DMS153 treated with DMSO at 0.1 percent for 48 hours (cell line): Measurements from ENCODE around the gene COL8A1.

ENCODE experiments used
- DNase-seq: peaks from one replicate; lab custom pipeline; 2025; ENCODE audit not compliant: unreplicated experiment; lab: John Stamatoyannopoulos, UW

The COL8A1 gene

DNA sequence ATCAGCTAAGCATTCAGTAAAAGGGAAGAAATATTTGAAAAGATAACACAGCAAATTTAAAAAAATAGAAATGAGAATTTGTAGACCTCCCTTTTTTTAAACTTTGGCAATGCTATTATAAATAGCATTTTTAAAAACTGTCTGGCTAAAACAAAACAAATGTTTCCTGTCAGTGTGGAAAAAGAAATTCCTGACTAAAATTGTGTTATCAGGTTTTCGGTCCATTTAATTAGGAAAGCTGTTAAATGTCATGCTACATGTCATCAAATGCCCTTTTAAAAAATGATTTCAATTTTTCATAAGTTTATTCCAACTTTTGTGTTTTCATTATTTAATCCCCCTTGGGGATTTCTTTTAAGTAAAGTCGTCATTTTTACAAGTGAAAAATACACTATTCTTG is 29.6 kb downstream of the COL8A1 start:
- no peak for DNase-seq

DNA sequence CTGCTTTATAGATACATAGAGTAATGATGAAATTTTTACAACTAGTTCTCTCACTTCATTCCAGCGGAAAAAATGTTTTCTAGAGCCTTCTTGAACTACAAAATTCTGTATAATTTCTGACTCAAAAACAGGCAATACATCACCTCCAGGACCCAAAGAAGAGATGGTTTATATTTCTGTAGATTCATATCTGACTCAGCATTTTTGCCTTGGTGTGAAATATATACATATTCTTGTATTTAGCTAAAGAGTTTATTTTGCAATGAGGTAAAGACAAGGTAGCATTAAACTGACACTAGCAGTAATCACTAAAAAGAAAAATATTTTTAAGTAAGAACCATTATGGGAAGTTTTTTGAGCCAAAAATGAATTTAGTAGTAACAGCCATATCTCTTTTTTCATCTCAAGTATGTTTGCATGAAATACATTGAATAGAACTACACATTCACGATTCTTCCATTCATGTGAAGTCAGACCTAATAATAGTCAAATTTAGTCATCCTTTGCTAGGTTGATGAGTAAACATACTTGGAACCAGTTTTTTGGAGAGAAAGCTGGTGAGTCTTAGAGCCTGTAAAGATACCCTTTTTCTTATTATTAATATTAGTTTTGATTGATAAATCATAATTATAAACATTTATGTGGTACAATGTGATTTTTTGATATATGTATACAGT is 31.6 kb downstream of the COL8A1 start:
- DNase-seq, result no peak

DNA sequence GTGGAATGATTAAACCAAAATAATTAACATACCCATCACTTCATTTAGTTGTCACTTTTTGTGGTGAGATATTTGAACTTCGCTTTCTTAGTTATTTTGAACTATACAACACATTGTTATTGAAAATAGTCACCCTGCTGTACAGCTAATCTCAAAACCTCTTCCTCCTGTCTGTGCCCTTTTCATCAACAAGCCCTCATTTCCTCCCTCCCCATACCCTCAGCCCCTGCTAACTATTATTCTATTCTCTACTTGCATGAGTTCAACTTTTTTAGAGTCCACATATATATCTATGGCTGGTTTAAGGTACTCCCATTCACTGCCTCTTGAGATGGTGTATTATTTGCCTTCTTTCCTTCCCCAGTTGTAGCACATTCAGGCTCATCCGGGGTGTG is 32.2 kb downstream of the COL8A1 start:
- no peak for DNase-seq

DNA sequence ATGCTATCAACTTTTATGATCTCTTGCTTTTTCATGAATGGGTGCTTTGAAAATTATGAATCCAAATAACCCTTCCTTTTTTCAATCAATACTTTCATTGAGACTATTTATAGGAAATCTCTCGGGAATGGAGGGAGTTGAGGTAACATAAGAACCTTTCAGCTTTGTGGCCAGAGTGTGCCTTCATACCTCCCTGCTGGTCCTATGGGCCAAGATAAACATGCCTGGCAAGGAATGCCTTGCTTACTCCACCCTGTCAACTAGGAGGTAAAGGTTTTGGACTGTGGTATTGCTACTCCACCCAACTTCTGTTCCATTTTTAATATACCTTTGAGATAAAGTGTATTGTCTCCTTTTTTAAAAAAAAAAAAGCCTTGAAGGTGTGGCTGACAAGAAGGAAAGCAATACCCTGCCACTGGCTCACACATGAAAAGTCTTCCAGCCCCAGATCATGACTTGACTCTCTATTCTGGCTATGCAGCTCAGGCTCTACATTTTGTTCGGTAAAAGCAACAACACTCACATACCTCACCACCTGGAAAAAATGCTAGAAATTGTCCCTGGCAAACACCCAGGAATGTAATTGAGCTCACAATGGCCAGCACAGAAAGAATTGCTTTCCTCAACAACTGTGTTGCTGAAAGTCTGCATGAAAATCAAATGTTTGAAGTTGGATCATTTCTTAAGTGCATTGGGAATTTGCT is 35.8 kb downstream of the COL8A1 start:
- DNase-seq, result no peak

DNA sequence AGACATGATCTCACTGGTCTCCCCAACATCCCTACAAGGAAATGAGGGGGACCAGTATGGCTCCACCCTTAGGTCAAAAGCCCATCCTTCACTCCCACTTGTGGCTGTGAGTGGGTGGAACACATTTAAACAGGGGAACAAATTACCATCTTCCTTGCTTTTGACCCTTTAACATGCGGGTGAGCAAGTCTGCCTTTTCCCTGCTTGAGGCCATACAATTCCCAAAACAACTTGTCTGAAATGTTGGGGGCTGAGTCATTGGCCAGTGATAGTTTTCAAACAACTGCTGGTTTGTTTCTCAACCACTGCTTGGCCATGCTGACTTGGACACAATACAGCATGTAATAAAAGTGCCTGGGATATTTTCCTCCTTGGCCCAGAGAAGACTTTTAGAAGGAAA is 39.6 kb downstream of the COL8A1 start:
- no peak for DNase-seq

DNA sequence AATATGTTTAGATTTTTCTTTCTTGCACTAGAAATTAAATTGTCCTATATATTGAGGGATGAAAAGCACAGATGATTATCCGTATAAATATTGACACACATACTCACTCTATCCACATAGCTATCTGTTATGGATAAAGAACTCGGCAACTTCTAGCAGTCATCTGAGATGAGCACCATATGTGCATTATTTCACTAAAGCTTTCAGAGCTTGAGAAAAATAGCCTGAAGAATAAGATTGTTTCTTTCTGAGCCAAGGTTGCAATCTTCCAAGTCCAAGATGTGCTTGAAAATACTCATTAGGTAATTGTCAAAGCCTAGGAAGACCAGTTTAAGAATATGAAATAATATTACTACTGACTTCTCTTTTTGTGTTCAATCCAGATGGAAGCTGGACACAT is 40.5 kb downstream of the COL8A1 start:
- DNase-seq, result no peak

- DNase-seq, result no peak
Observed at GRCh38 chr3:99681512-99681911, 43.1 kb downstream of the COL8A1 start.

DNA sequence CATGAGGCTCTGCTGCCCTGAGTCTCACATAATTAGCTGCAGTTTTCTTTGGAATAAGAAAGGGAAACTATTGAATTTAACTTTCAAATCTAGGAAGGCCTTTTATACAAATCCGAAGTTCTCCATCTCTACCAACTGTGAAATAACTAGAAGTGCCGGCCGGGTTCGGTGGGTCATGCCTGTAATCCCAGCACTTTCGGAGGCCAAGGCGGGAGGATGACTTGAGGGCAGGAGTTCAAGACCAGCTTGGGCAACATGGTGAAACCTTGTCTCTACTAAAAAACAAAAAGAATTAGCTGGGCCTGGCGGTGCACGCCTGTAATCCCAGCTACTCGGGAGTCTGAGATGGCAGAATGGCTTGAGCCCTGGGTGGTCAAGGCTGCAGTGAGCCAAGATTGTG is 43.6 kb downstream of the COL8A1 start:
- DNase-seq, result no peak

GRCh38 chr3:99683465-99683864 is 45.1 kb downstream of the COL8A1 start:
- DNase-seq, result no peak

DNA sequence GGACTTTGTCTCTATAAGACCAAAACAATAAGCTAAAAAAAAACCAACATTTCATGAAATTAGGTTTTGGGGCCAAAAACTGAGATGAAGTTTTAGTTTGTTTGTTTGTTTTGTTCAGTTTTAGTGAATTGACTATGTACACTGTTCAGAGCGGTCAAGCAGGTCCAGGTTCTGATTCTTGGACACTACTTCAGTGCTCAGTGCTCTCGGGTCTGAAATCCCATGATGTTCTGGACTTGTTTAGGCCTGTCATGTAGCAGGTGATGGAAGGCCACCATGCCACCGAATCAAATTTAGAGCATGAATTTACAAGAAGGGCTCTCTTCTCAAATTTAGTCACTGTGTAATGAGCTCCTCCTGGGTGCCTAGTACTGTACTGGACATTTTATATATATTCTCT is 45.5 kb downstream of the COL8A1 start:
- no peak for DNase-seq

DNA sequence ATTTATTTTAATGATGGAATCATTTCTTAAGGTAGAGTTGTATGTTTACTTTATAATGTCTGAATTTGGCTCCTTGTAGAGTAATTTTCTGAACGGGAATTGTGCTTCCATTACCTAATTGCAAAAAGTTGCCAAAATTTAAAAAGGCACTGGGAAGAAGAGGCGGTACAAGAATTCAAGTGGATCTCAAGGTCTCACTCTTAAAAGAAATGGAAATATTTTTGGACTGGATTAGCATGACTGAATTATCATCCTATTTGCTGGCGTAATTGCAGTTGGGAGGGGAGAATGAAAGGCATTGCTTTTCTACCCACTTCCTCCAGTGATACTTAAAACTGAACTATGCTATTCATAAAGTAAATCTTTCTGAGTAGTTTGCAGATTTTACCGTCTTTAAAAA is 46.2 kb downstream of the COL8A1 start:
- no peak for DNase-seq

DNA sequence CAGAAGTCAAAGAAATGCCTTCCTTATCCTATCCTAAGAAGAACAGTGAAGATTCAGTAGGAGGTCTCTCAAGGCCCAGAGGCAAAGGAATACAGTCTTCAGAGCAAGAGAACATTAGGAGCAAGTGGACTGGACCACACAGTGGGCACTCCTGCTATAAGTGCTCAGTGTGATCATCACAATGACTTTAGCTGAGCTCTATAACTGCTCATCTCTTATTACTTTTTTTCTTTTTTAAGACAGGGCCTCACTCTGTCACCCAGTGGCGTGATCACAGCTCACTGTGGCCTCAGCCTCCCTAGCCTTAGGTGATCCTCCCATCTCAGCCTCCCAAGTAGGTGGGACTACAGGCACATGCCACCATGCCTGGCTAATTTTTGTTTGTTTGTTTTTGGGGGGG is 48.1 kb downstream of the COL8A1 start:
- DNase-seq, result no peak

GRCh38 chr3:99686955-99687612 is 48.7 kb downstream of the COL8A1 start:
- DNase-seq, result no peak

DNA sequence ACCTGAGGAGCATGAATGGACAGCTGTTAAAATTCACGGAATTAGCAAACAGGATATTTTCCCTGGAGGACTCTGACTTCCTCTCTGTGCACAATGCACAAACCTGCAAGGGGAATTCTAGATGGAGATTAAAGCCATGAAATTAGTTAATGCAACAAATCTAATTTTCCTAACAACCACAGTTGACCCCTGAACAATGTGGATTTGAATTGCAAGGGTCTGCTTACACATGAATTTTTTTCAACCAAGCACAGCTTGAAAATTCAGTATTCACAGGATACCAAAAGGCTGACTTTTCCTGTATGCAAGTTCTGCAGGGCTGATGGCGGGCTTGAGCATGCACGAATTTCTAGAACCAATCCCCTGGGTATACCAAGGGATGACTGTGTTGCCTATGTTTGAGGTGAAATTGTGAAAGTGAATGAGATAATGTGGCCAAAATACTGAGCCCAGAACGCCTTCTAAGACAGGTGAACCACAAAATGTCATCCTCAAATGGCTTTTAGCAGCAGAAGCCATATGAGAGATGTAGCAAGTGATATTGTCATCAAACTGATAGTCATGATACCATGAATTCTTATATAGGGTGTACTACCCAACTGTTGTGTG is 52.5 kb downstream of the COL8A1 start:
- no peak for DNase-seq

DNA sequence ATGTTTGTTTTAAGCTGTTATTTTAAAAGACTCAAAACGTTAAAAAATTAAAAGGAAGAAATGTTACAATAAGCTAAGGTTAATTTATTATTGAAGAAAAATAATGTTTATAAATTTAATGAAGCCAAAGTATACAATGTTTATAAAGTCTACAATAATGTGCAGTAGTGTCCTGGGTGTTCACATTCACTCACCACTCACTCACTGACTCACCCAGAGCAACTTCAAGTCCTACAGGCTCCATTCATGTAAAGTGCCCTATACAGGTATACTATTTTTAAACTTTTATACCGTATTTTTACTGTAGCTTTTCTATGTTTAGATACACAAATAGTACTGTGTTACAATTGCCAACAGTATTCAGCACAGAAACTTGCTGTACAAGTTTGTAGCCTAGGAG is 55.2 kb downstream of the COL8A1 start:
- no peak for DNase-seq

DNA sequence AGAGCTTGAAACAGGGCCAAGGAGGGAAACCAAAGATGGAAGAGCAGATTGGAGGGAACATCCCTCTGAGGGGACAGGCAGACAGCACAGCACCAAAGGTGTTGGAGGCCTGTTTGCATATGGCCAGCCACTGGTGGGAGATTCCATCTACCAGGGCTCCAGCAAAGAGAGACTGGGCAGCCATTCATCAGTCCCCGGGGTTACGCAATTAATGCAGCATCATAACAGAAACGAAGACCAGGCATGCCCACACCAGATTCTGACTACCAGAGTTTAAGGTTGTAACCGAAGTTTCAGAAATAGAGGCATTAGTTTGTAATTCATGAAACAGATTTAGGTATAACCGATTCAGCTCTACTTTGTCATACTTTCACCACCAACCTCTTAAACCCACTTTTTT is 58.1 kb downstream of the COL8A1 start:
- no peak for DNase-seq

DNA sequence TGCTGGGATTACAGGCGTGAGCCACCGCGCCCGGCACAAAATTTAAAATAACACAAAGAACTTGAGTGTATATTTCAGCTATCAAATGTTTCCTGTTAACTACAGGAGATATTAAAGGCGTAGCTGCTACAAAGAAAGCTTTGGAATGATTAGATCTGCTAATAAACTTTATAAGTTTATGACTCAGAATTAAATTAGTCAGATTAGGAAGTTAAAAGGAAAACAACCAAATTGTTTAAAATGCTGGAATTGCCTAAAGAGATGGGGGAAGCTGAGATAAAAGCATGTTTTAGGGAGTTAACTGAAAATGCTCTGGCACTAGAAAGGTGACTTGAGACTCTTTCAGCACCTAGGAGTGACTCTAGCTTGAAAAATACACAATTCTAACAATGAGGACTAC is 58.9 kb downstream of the COL8A1 start:
- no peak for DNase-seq

DNA sequence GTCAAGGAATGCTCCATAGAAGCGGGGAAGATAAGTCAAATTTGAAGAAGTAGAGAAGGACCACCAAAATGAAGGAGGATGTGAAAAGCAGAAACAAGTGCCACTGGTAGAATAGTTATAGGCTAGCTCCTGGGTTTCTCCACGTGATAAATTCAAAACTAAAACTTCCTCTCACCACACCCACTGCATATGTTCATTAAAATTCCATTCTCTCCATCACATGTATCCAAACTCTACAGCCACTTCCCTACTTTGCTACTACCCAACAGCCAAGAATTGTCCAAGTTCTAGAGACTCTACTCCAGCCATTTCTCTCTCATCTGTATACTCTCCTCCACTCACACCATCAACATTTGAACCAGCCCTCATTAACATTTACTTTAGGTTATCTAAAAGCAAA is 60.5 kb downstream of the COL8A1 start:
- no peak for DNase-seq

DNA sequence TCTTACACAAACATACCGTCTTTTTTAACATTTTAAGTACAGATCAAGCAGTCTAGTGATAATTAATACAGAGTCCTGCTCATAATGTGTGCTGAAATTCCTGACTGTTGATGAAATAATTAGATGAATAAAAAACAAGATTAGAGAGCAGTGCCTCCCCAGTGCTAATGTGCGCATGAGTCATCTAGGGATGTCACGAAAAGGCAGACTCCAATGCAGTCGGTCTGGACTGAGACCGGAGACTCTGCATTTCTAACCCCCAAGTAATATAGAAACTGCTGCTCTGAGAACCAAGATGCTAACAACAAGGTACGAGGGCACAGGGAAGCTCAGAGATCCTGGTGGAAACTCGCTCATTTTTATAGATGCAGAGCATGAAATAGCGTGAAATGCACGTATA is 61.4 kb downstream of the COL8A1 start:
- no peak for DNase-seq

- no peak for DNase-seq
Observed at GRCh38 chr3:99700631-99701268, 62.4 kb downstream of the COL8A1 start.
